ENCODE data around the gene SLC6A11. TPM values are rescaled to one million over a fixed set of nuclear protein-coding genes. Genes with fewer than 3 reads are reported as not detected.

SLC6A11 gene
- total RNA-seq, 1 donor from 2014 or later: not detected

DNA sequence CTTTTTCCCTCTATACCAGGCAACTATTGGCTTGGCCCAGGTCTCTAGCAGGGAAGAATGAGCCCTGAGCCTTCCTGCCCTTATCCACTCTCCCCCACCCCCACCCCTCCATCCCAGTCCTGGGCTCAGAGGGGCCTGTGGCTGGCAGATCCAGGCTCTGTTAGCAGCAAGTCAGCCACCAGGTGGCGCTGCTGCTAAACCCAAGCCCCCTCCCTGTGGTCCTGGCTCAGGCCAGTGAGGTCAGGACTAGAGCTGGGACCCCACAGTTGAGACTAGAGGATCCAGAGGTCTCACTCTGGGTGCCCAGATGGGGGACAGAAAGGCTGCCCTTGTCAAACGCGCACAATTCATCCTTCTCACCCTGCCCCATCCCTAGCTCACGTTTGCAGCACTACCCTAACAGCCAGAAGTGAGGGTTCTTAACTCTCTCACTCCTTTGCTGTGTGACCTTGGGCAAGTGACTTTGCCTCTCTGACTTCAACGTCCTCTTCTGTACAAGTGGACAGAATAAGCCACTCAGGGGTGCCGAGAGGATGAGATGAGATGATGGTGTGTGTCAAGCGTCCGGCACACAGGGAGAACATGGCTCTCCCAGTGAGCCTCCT, 129.8 kb downstream of the SLC6A11 start:
- no peak for DNase-seq (ENCODE audit: low read depth)
- TF ChIP-seq, protein P1, sequence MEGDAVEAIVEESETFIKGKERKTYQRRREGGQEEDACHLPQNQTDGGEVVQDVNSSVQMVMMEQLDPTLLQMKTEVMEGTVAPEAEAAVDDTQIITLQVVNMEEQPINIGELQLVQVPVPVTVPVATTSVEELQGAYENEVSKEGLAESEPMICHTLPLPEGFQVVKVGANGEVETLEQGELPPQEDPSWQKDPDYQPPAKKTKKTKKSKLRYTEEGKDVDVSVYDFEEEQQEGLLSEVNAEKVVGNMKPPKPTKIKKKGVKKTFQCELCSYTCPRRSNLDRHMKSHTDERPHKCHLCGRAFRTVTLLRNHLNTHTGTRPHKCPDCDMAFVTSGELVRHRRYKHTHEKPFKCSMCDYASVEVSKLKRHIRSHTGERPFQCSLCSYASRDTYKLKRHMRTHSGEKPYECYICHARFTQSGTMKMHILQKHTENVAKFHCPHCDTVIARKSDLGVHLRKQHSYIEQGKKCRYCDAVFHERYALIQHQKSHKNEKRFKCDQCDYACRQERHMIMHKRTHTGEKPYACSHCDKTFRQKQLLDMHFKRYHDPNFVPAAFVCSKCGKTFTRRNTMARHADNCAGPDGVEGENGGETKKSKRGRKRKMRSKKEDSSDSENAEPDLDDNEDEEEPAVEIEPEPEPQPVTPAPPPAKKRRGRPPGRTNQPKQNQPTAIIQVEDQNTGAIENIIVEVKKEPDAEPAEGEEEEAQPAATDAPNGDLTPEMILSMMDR (conservative IDR thresholded peaks at IDR 0.05; ENCODE audit: low read depth, low read length): peak; percentile 85
- no peak overlapping the region for H3K4me3 ChIP-seq (ENCODE audit: low read depth, low read length)

DNA sequence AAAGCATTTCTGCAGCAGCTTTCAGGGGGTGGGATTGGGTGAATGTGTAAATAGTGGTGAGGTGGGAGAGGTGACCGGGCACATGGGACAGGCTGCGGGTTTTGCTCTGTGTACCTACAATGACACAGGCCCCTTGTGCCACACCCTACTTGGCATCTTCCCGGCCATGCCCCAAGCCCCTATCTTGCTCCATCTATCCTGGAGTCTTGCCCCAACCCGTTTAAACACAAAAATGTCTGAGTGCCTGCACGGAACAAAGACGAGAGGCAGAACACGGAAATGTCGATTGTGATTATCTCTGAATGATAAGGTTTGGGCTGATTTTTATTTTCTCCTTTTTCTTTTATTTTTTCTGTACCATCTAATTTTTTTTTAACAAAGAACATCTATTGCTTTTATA, 130.5 kb downstream of the SLC6A11 start:
- no peak for DNase-seq (ENCODE audit: low read depth)
- no peak overlapping the region for H3K4me3 ChIP-seq (ENCODE audit: low read depth, low read length)

DNA sequence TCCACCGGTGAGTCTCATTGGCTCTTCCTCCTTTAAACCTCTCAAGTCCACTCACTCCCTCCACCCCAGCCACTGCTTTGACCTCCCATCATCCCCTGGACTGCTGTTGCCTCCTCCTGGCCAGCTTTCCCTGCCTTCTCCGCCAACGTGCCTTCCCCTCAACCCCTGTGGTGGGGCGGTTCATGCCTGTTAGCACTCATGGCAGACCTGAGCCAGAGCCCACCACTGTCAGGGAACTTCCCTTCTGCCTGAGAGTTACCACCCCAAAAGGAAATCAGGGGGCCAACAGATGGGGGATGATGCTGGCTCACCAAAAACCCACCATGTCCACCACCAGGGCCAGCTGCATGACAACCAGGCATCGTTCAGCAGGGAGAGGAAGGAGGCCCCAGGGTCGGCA, 132.3 kb downstream of the SLC6A11 start:
- DNase-seq (ENCODE audit: low read depth): no peak
- H3K4me3 ChIP-seq (ENCODE audit: low read depth, low read length): no peak overlapping the region
- TF ChIP-seq, protein P1 (conservative IDR thresholded peaks at IDR 0.05; ENCODE audit: low read depth, low read length): no peak

More for the DNA sequence above, 130.5 kb downstream of the SLC6A11 start:
- TF ChIP-seq, protein P1 (conservative IDR thresholded peaks at IDR 0.05; ENCODE audit: low read depth, low read length): no peak

DNA sequence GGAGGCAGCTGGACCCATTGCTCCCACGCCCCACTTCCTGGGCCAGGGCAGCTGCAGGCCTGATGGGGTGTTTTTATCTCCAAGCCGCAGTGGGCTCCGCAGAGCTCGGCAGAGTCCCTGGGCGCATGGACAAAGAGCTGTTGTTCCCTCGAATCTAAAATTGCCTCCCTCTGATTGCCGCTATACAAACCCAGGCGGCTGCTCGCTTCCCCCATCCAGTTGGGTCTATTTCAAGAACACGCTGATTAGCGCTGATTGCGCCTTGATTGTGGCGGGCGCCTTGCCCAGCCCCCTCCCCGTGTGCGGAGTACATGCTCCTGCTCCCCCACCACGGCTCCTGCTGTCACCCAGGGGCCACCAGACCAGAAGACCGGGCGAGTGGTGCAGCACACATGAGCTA, 133.2 kb downstream of the SLC6A11 start:
- TF ChIP-seq, protein P1 (conservative IDR thresholded peaks at IDR 0.05; ENCODE audit: low read depth, low read length): no peak
- DNase-seq (ENCODE audit: low read depth): no peak
- no peak overlapping the region for H3K4me3 ChIP-seq (ENCODE audit: low read depth, low read length)

DNA sequence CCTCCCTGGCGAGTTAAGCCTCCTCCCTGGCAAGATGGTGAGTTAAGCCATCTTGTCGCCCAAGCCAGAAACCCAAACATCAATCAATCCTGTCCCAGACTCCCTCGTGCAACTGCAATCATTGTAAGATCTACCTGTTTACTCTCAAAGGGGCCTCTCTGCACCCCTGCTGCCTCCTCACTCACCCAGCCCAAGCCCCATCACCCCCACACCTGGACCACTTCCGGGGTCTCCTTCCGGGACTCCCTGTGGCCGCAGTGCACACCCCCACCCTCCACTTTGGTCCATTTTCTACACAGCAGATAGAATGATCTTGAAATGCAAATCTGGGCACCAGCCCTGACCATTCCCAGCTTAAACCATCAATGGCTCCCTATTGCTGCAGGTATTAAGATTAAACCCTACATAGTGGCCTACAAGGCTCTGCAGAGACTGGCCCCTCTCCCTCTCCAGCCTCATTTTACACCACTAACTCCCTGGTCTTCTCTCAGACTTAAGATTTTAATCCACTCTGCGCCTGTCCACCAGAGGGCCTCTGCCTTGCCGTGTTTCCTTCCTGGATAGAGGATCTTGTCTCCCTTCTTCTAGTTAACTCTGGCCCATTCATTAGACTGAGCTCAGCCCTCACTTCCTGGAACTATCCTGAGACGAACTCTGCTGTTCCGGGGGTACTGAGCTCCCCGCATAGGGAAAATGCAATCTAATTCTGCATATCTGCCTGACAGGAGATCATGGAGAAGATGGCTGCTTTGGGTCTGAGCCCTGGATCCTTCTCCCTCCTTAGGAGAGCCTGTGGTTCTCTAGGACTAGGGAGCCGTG, 134.7 kb downstream of the SLC6A11 start:
- H3K4me3 ChIP-seq (ENCODE audit: low read depth, low read length): no peak overlapping the region
- no peak for DNase-seq (ENCODE audit: low read depth)
- TF ChIP-seq, protein P1 (conservative IDR thresholded peaks at IDR 0.05; ENCODE audit: low read depth, low read length): peak; percentile 78

DNA sequence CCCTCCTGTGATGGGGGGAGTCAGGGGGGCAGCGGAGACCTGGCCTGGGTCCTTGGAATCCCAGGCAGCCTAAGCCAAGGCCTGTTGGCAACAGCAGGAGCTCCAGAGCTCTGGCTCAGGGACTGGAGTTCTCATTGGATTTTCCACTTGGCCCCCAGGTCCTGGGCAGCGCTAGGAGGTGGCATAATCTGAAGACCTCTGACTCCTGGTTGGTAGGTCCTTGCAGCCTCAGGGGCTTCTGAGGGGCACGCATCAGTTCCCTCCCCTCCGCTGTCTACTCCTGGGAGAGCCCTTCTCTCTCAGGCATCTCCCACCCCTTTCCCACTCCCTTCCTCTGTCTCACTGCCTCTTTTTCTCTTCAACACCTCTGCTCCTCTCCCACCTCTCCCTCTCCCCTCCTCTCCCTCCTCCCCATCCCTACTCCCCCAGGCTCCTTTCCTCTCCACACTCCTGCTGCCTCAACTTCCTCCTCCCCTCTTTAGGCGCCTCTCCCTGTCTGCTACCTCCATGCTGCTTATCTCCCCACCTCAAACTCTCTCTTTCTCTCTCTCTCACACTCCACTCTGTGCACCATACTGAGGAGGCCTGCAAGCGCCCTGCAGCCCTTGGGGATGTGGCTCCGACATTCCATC, 135.4 kb downstream of the SLC6A11 start:
- H3K4me3 ChIP-seq (ENCODE audit: low read depth, low read length): no peak overlapping the region
- DNase-seq (ENCODE audit: low read depth): no peak
- TF ChIP-seq, protein P1 (conservative IDR thresholded peaks at IDR 0.05; ENCODE audit: low read depth, low read length): no peak

All from epithelial cell of proximal tubule (primary cell).